Umbilical cord (tissue), 2 donors: ENCODE data around the gene DARS2. TPM values are rescaled to one million over a fixed set of nuclear protein-coding genes. Genes with fewer than 3 reads are reported as not detected.
"Not testable (repeated sequence)": the region's sequence is repeated elsewhere in the genome, so short reads cannot be mapped to it uniquely, and the experiment has no call there.

ENCODE experiments used
- DNase-seq: peaks from one replicate; pipeline ENCODE4 v3.0.0-alpha.2; 2015; ENCODE audit warnings: low spot score
- total RNA-seq: library from RNA; depleted of rRNA; stranded (reverse); fragments of >200 nt; gene quantifications from one replicate; pipeline ENCODE4 v1.2.3, GENCODE V29; 2014; ENCODE audit warnings: low replicate concordance; ENCODE audit not compliant: insufficient read depth

DARS2 gene, protein sequence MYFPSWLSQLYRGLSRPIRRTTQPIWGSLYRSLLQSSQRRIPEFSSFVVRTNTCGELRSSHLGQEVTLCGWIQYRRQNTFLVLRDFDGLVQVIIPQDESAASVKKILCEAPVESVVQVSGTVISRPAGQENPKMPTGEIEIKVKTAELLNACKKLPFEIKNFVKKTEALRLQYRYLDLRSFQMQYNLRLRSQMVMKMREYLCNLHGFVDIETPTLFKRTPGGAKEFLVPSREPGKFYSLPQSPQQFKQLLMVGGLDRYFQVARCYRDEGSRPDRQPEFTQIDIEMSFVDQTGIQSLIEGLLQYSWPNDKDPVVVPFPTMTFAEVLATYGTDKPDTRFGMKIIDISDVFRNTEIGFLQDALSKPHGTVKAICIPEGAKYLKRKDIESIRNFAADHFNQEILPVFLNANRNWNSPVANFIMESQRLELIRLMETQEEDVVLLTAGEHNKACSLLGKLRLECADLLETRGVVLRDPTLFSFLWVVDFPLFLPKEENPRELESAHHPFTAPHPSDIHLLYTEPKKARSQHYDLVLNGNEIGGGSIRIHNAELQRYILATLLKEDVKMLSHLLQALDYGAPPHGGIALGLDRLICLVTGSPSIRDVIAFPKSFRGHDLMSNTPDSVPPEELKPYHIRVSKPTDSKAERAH
- total RNA-seq = 18.8 TPM

DNA sequence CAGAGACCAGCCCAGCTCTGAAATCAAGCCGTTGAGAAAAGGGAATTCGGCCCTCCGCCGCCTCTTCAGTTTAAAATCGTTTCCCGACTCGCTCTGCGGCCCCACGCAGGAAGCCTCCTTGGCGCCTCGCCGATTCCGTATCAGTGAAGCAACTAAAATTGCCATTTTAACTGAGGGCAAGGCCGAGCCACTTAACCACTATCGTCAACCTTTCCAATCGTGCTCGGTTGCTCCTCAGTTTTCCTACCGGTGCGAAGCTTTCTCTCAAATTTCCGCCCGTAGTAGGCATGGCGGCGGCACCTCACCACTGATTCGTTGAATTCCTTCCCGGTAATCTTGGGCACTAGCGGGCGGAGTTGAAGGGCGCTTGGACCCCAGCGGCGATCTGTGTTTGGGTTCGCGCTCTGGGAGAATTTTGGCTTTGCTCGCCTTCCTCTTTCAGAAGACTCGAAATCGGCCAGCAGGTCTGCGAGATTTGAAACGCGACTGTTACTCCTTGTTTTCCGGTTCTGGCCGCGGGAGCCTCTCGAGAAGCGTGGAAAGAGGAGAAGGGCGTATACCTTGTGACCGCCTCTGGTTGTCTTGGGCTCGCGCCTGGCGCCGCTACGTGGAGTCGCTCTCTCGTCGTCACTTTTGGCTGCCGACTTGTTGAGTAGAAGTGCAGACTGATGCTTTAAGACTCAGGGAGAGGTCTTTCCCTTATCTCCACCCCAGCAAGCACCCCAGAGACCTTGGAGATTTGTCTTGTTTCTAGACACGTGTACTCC lies at the start of gene DARS2, which contains the start of gene CENPL:
Gene DARS2, plus strand, starts transcription at position 359 of the 767 bp plus-strand sequence. CDS start 557 bp downstream, outside the sequence.
Gene CENPL, minus strand, starts transcription at position 569 of the 767 bp plus-strand sequence. CDS start 13,584 bp downstream, outside the sequence.
- peak; percentile 99 for DNase-seq

DNA sequence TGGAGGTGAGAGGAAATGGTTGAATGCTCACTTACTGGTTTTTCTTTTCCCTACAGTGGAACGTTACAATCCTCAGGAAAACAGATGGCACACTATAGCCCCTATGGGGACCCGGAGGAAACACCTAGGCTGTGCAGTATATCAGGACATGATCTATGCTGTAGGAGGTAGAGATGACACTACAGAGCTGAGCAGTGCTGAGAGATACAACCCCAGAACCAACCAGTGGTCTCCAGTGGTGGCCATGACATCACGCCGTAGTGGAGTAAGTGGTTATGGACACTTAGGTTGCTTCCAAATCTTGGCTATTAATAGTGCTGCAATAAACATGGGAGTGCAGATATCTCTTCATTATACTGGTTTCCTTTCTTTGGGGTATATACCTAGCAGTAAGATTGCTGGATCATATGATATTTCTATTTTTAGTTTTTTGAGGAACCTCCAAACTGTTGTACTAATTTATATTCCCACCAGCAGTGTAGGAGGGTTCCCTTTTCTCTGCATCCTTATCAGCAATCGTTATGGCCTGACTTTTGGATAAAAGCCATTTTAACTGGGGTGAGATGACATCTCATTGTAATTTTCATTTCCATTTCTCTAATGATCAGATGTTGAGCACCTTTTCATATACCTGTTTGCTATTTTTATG lies 48.8 kb upstream of the DARS2 start:
- no peak for DNase-seq

DNA sequence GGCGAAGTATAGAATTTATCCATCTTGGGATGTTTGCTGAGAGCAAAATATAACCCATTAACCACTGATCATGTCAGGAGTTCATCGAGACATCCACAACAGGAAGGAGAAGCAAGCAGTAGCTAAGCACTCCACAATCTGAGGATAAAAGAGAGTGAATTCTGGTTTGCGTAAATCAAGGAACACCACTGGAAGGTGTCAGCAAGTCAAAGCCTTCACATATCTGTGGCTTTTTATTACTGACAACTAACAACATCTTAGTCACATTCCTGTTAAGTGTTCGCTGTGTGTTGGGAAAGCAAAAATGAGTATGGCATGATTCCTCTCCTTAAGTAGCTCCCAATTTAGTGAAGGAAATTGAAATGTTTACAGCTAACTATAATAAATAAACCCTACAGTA lies 44.5 kb upstream of the DARS2 start:
- DNase-seq = no peak

DNA sequence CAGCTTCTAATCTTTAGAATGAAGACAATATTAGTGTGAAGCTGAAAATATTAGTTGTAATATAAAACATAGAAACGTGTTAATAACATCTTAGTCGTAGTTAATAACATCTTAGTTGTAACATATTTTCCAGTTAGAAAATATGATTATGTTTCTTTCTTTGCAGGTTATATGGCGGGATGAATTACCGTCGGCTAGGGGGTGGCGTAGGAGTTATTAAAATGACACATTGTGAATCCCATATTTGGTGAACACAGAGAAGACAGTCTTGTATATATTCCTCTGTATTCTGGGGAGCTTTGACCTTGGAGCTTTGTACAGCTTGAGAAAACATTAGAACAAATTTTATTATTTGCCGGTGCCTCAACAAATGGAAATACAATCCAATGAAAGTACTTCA lies 39.5 kb upstream of the DARS2 start:
- DNase-seq = no peak

DNA sequence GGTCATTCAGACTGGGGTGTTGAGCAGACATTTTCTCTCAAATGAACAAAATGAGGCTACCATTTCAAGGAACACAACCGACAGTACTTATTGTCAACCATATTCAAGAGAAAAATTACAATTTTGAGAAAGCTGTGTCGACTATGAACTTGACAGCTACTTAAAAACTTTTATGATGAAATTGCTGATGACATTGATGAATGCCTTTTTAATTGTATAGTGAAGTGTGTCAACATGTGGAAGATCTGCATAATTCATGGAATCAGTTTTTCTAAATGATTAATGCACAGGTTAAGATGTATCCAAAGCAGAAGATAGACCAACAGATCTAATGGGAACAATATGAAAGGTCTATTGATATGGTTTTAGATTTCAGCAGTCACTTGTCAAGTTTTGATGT lies 34.6 kb upstream of the DARS2 start:
- no peak for DNase-seq

DNA sequence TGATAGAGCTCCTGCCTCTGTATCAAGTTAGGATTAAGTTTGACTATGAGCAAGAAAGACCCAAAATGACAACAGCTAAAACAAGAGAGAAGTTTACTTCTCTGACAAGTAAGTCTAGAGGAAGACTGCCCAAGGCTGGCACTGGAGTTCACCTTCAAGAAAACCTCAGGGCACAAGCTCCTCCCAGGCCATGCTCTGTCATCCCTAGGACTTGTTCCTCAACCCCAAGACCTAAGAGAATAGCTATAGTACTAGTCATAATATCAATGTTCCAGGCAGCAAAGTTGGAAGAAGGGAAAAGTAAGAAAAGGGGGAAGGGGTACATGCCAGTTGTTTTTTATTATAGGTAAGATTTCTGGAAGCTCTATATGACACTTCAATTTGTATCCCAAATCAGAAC lies 26.4 kb upstream of the DARS2 start:
- no peak for DNase-seq

DNA sequence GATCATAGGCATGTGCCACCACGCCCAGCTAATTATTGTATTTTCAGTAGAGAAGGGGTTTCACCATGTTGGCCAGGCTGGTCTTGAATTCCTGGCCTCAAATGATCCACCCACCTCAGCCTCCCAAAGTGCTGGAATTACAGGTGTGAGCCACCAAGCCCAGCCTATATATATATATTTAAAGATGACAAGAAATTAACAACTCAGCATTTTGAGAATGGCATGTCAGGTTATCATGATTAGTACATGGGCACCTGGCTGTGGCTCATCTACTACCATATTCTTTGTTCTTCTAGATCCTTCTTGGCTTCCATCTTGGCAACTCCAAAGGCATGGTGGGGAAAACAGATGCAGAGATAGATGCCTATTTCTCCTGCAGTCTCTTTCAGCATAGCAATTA lies 24.5 kb upstream of the DARS2 start:
- DNase-seq = not testable (repeated sequence)

DNA sequence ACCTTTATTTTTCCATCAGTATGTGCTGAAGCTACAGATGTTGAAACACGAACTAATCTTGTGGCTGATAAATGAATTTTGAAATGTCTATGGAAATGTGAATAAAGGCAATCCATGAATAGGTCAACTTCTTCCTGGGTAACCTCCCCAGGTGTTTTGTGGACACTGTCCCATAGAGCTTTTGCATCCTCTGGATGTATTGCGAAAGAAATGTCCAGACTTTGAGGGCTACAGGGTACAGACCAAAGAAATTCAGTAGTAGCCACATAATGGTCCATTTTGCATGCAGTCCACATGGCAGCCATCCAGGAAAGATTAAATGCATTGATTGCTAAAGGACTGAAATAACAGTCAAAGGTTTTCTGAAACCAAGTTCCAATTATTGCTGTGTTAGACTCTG lies 21.5 kb upstream of the DARS2 start:
- DNase-seq = no peak

DNA sequence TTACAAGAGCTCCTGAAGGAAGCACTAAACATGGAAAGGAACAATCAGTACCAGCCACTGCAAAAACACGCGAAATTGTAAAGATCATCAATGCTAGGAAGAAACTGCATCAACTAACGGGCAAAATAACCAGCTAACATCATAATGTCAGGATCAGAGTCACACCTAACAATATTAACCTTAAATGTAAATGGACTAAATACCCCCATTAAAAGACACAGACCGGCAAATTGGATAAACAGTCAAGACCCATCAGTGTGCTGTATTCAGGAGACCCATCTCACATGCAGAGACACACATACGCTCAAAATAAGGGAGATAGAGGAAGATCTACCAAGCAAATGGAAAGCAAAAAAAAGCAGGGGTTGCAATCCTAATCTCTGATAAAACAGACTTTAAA lies 10.8 kb upstream of the DARS2 start:
- not testable (repeated sequence) for DNase-seq

DNA sequence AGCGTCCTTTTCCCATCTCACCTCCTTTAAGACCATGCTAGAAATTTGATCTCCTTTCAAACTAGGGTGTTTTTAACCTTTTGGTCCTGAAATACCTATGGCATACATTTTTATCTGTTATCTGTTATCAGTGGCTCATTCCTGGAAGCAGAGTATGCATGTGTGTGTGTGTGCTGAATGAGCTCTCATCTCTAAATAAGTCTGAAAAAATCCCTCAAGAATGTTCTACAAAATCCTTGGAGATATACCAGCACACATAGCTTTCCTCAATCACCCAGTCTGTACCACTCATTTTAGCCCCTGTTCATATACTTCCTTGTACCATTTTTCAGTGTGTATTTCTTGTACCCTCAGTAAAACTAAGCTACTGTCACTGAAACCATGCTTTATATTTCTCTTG lies 6.0 kb upstream of the DARS2 start:
- no peak for DNase-seq

DNA sequence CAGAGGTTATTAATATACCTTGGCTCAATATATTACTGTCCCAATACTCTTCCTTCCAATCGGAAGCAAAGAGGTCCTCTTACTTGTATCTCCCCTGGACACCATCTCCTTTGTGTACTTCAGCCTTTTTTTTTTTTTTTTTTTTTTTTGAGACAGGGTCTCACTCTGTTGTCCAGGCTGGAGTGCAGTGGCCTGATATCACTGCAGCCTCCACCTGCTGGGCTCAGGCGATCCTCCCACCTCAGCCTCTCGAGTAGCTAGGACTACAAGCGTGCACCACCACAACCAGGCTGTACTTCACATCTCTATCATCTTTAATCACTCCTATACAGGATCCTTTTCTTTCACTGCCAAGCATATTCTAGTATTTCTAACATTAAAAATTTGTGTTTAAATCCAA lies 2.8 kb upstream of the DARS2 start:
- no peak for DNase-seq

DNA sequence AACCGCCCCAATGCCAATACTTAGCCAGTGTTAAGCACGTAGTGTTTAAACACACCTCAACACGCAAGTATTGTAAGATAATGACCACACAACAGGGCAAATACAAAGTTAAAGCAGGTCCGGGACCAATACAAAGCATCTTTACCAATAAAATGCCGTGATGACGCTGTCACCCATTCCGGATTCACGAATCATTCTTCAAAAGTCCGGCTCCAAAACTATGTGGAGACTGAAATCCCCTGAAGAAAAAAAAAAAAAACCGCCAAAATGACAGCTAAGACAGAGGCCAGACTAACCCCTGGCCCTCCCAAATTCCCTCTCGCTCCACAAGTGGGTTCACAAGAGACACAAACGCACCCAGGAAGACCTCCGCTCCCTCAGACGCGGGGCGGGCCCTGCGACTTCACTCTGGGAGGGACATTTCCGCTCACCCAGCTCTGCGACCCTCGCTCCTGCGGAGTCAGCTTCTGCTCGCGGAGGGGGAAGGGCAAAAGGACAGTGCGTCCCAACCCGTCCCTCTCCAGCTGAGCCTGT lies 625 bp upstream of the DARS2 start:
- no peak for DNase-seq

DNA sequence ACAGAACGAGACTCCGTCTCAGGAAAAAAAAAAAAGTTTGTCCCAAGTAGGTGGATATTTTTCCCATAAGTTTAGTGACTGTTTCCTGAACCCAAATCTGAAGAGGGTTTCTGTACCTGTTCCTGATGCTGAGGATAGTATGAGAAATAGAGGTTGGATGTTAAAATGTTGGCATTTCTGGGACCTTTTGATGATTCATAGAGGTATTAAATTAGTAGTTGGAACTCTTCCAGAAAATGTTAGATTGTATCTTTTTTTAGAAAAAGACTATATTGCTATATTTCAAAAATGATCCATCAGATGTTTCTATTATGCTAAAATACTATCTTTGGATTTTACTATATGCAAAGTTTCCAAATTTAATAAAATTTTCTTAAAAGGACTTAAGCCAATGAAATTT lies 3.1 kb downstream of the DARS2 start:
- no peak for DNase-seq

DNA sequence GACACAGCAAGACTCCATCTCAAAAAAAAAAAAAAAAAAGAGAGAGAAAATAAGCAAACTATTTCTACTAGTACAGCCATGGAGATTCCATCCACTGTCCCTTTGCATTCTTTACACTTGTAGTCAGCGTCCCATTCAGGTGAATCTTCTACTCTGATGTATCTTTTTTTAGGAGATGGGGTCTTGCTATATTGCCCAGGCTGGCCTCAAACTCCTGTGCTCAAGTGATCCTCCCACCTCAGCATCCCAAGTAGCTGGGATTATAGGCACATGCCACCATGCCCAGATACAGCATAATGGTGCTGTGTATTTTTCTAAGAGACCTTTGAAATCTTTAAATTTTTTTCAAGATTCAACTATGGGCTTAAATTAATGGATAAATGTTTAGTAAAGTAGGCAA lies 8.3 kb downstream of the DARS2 start:
- no peak for DNase-seq

DNA sequence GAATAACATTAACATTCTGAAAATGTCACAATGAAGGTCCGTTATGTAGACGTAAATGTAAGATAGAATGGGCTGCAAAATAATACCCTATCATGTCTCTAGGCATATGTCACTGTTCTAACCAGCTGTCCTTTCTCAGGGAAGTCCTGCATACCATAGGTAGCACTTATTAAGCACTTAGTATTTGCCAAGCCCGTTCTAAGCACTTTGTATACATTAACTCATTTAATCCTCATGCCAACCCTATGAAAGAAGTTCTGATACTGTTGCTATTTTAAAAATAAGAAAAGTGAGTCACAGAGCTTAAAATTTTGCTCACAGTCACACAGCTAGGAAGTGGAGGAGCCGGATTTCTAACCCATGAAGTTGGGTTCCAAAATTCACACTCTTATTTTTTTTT lies 27.6 kb downstream of the DARS2 start:
- no peak for DNase-seq

DNA sequence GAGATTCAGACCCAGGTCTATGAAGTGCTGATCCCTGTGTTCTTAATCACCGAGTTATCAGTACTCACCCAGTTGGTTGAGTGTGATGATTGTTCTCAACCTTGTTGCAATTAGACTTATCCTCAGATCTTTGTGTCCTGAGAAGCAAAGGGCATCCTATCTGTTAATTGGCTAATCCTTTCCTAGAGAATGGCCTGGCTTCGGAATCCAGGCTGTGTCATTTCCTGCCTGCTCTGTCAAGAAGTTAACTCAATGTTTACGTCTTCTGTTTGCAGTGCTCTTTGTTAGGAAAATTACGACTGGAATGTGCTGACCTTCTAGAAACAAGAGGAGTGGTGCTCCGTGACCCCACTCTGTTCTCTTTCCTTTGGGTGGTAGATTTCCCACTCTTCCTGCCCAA lies 28.6 kb downstream of the DARS2 start:
- peak; percentile 13 for DNase-seq

DNA sequence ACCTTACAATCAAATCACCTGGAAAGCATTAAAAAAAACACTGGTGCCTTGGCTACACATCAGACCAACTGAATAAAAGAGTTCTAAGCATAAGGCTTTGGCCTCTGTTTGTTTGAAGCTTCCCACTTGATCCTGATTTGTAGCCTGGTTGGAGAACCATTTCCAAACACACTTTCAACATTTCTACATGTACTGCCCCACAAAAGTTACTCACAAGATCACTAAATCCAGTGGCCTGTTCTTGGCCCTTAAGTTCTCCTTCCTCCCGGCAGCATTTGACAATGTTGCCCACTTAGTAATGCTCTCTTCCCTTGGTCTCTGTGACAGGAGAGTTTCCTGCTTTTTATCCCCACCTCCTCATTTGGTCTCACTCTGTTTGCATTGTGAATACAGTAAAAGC lies 31.5 kb downstream of the DARS2 start:
- no peak for DNase-seq

DNA sequence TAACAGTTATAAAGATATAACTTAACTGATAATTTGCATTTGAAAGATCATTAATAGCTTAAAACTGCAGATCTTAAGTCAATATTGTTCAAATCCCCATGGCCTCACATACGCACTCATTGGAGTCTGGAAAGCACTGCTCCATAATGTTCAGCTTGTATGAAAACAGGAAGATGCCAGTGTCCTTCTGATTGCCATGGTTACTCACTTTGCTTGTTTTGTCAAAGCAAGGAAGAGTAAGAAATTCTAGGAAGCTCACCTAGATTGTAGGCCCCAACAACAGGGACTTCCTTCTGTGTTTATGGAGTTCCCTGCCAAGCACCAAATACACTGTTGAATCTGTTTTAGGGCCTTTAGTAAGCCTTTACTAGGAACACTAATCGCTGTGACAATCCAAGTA lies 32.4 kb downstream of the DARS2 start:
- DNase-seq = no peak

DNA sequence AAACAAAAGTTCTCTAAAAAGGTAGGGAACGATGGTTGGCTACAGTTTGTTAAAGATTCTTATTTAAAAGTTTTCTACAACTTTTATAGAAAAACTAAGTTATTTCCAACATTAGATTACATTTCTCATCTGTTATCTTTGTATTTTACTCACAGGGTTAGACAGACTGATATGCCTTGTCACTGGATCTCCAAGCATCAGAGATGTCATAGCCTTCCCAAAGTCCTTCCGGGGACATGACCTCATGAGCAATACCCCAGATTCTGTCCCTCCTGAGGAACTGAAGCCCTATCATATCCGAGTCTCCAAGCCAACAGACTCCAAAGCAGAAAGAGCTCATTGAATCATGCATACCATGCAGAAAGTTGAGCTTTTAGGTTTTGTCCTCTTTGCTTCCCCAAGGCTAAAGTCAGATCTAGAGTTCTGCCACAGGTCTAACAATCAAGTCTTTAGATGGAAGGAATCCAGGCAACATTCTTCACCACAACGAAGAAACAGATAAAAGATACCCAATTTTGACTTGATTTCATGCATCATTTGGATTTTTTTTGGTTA lies 33.0 kb downstream of the DARS2 start:
- no peak for DNase-seq

DNA sequence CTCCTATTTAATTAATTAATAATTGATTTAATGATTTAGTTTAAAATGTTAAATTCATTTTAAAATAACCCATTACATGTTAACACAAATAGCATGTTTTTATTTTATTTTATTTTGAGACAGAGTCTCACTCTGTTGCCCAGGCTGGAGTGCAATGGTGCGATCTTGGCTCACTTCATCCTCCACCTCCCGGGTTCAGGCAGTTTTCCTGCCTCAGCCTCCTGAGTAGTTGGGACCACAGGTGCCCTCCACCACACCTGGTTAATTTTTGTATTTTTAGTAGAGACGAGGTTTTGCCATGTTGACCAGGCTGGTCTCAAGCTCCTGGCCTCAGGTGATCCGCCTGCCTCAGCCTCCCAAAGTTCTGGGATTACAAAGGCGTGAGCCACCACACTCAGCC lies 35.1 kb downstream of the DARS2 start:
- DNase-seq = not testable (repeated sequence)

DNA sequence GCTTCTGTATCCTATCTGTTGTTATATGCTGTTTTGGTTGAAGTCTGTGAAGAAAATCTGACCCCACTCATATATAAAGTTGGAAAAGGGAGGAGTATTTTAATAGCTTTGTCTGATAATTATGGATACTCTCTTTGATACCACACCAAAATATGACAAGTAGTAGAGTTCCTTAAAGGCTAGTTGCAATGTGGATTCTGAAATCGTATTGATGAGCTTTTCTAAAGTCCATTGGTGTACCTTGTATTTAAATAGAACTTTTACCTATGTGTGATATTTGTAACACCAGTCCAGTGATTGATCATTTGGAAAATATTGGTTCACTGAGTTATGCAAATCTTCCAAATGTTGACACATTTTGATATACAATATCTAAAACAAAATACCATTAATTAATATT lies 35.6 kb downstream of the DARS2 start:
- DNase-seq = no peak
